ENCODE data around the gene SCART1.
"Not testable (repeated sequence)": the region's sequence is repeated elsewhere in the genome, so short reads cannot be mapped to it uniquely, and the experiment has no call there.

The SCART1 gene

GRCh38 chr10:133438711-133439273 is 15.0 kb upstream of the SCART1 start:
- no peak for DNase-seq

GRCh38 chr10:133439517-133440461 is 14.0 kb upstream of the SCART1 start:
- DNase-seq: no peak

GRCh38 chr10:133440633-133441285 is 13.0 kb upstream of the SCART1 start:
- DNase-seq: no peak

- not testable (repeated sequence) for DNase-seq
Observed at GRCh38 chr10:133441356-133441755, 12.4 kb upstream of the SCART1 start.

GRCh38 chr10:133441780-133442179 is 12.0 kb upstream of the SCART1 start:
- no peak for DNase-seq

GRCh38 chr10:133442191-133442966 is 11.4 kb upstream of the SCART1 start:
- DNase-seq: no peak

GRCh38 chr10:133442967-133443924 is 10.5 kb upstream of the SCART1 start:
- DNase-seq: no peak

- DNase-seq: no peak
Observed at GRCh38 chr10:133444342-133445267, 9.1 kb upstream of the SCART1 start.

- no peak for DNase-seq
Observed at GRCh38 chr10:133445268-133445732, 8.4 kb upstream of the SCART1 start.

- DNase-seq: no peak
Observed at GRCh38 chr10:133445751-133446708, 7.7 kb upstream of the SCART1 start.

- no peak for DNase-seq
Observed at GRCh38 chr10:133446979-133447378, 6.8 kb upstream of the SCART1 start.

GRCh38 chr10:133448120-133448519 is 5.6 kb upstream of the SCART1 start:
- DNase-seq: no peak

GRCh38 chr10:133451346-133451745 is 2.4 kb upstream of the SCART1 start:
- DNase-seq: no peak

GRCh38 chr10:133452453-133452852 is 1.3 kb upstream of the SCART1 start:
- DNase-seq: no peak

GRCh38 chr10:133454204-133454893 is 604 bp downstream of the SCART1 start:
- no peak for DNase-seq

- no peak for DNase-seq
Observed at GRCh38 chr10:133455196-133455595, 1.5 kb downstream of the SCART1 start.

- no peak for DNase-seq
Observed at GRCh38 chr10:133455611-133456031, 1.9 kb downstream of the SCART1 start.
